ENCODE measurements around the gene TSKU.

The TSKU gene

DNA sequence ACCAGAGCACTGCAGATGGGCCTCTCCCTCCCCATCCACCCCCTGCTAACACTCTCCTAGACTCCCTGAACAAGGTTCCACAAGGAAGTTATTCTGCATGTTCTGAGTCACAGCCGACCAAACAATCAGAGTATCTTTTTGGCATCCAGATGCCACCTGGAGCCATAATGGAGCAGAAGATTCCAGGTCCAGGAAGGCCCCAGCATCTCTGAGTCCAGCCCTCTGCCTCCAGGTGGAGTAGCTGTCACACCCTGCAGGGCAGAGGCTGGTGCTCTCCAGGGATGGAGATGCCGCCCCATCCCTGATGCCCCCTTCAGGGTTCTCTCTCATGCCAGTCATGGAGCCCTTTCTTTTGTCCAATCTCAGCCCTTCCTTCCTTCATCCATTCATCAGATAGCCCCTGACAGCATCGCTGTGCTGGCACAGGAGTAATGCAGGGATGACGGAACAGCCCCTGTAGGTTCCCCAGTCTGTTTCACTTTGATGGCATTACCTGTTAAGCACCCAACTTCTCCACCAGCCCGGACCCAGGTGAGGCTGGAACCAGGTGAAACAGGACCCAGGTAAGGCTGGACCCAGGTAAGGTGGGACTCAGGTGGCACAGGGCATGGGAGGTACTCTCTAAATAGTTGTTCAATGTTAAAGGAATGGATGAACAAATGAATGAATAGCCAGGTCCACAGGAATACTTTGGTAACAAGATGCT lies 20.1 kb upstream of the TSKU start:
- TF ChIP-seq, protein P1, sequence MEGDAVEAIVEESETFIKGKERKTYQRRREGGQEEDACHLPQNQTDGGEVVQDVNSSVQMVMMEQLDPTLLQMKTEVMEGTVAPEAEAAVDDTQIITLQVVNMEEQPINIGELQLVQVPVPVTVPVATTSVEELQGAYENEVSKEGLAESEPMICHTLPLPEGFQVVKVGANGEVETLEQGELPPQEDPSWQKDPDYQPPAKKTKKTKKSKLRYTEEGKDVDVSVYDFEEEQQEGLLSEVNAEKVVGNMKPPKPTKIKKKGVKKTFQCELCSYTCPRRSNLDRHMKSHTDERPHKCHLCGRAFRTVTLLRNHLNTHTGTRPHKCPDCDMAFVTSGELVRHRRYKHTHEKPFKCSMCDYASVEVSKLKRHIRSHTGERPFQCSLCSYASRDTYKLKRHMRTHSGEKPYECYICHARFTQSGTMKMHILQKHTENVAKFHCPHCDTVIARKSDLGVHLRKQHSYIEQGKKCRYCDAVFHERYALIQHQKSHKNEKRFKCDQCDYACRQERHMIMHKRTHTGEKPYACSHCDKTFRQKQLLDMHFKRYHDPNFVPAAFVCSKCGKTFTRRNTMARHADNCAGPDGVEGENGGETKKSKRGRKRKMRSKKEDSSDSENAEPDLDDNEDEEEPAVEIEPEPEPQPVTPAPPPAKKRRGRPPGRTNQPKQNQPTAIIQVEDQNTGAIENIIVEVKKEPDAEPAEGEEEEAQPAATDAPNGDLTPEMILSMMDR (conservative IDR thresholded peaks at IDR 0.05; ENCODE audit: low read depth, low read length), result no peak
- Histone ChIP-seq H3K4me1 (ENCODE audit: low read depth, poor library complexity, severe bottlenecking) (no peaks in the 10 kb centered on the region), H4K20me1 (ENCODE audit: insufficient read depth) (no peaks in the 10 kb centered on the region), H3K9ac (no peak overlapping the region), H2AFZ (ENCODE audit: low read depth) (no peak overlapping the region), H3K36me3 (ENCODE audit: insufficient read depth) (no peaks in the 10 kb centered on the region), H3K27ac (no peak overlapping the region), H3K4me3 (IDR thresholded peaks at IDR 0.05; ENCODE audit: insufficient read depth, low read depth, low read length) (no peak overlapping the region), H3K79me2 (ENCODE audit: insufficient read depth, low read depth) (no peaks in the 10 kb centered on the region), H3K27me3 (ENCODE audit: insufficient read depth, low read depth) (no peaks in the 10 kb centered on the region), H3K4me2 (no peak overlapping the region)

DNA sequence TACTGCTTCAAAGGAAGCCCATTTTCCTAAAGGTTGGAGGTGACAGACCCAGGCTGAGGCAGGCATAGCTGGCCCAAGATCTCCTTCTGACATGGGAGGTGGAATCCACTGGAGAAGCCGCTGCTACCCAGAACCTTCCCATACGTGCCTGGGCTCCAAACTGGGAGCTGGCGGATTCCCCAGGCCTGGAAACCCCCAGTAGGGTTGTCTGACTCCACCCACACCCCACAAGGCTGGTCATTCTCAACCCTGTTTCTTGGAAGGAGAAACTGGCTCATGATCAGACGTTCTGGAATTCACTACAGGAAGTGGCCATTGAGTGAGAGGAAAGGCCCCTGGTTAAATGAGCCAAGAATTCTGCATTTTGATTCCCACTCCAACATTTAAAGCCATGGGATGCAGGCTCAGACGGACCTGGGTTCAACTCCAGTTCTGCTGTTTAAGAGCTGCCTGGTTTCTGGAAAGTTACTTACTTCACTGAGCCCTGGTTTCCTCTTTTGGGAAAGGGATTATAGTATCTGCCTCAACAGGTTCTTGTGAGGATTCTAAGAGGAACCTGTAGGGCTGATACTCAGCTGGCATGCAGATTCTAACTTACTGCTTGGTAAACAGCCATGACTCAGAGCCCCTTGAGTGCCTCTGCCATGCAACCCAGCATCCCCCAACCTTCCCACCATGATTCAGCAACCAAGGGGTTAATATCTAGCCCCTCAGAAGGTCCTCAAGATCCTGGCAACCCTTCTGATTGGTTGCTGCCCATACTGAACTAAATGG lies 19.4 kb upstream of the TSKU start:
- TF ChIP-seq, protein P1 (conservative IDR thresholded peaks at IDR 0.05; ENCODE audit: low read depth, low read length), result no peak
- Histone ChIP-seq H3K4me1 (ENCODE audit: low read depth, poor library complexity, severe bottlenecking) (peaks cover 4% of the 10 kb centered on the region), H3K27ac (no peak overlapping the region), H3K4me3 (IDR thresholded peaks at IDR 0.05; ENCODE audit: insufficient read depth, low read depth, low read length) (no peak overlapping the region), H3K27me3 (ENCODE audit: insufficient read depth, low read depth) (no peaks in the 10 kb centered on the region), H3K36me3 (ENCODE audit: insufficient read depth) (no peaks in the 10 kb centered on the region), H3K9ac (no peak overlapping the region), H4K20me1 (ENCODE audit: insufficient read depth) (no peaks in the 10 kb centered on the region), H3K79me2 (ENCODE audit: insufficient read depth, low read depth) (no peaks in the 10 kb centered on the region), H3K4me2 (no peak overlapping the region), H2AFZ (ENCODE audit: low read depth) (no peak overlapping the region)

DNA sequence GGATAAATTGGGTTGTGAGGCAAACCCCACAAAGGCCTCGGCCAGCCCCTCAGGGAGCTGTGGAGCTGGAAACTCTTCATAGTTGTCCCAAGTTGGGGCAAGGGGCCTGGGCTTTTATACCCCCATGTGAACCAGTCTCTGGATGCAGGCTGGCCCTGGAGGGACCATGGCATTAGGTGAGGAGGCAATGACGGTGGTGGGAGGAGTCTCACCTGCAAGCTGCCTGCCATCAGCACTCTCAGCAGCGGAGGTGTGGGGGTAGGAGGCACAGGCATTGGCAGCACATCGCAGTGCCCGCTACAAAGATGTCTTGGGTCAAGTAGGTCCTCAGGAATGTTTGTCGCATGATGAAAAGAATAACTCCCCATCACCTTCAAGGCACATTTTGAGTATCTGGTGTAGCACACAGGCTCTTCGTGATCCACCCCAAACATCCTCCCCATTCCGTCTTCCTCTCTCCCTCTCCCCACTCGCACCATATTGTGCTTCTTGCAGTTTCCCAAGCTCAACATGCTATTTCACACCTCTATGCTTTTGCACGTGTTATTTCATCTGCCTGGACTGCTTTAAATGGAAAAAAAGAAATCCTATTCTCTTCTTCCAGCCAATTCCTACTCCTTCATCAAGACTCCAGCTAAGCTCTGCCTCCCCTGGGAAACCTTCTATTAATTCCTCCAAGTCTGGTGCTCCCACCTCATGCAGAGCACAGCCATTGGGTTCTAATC lies 18.1 kb upstream of the TSKU start:
- H3K4me2 ChIP-seq, result no peak overlapping the region
- peaks cover 8% of the 10 kb centered on the region for H3K4me1 ChIP-seq (ENCODE audit: low read depth, poor library complexity, severe bottlenecking)
- H3K79me2 ChIP-seq (ENCODE audit: insufficient read depth, low read depth), result no peaks in the 10 kb centered on the region
- H2AFZ ChIP-seq (ENCODE audit: low read depth), result no peak overlapping the region
- H3K36me3 ChIP-seq (ENCODE audit: insufficient read depth), result no peaks in the 10 kb centered on the region
- no peak overlapping the region for H3K4me3 ChIP-seq (IDR thresholded peaks at IDR 0.05; ENCODE audit: insufficient read depth, low read depth, low read length)
- H3K27me3 ChIP-seq (ENCODE audit: insufficient read depth, low read depth), result no peaks in the 10 kb centered on the region
- TF ChIP-seq, protein P1 (conservative IDR thresholded peaks at IDR 0.05; ENCODE audit: low read depth, low read length), result no peak
- H3K9ac ChIP-seq, result no peak overlapping the region
- H4K20me1 ChIP-seq (ENCODE audit: insufficient read depth), result no peaks in the 10 kb centered on the region
- H3K27ac ChIP-seq, result no peak overlapping the region

DNA sequence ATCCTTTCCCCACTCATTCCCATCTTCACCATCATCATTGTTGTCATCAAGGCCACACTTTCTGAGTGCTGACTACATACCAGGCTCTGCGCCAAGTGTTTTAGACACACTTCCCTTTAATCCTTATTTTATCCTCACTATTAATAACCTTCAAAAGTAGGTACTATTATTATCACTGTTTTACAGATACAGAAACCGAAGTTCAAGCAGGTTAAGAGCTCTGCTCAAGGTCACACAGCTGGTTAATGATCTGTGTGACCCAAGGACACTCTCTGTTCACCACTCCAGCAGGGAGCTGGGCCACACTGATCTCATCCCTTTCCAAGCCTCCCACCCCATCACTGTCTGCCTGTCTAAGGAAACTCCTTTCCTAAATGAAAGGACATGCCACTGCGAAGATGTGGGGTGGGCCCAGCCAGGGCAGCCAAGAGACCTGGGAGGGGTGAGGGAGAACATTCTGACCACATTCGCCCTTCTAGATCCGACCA lies 17.2 kb upstream of the TSKU start:
- H3K4me1 ChIP-seq (ENCODE audit: low read depth, poor library complexity, severe bottlenecking), result peaks cover 17% of the 10 kb centered on the region
- no peak overlapping the region for H2AFZ ChIP-seq (ENCODE audit: low read depth)
- H3K4me3 ChIP-seq (IDR thresholded peaks at IDR 0.05; ENCODE audit: insufficient read depth, low read depth, low read length), result no peak overlapping the region
- H3K4me2 ChIP-seq, result no peak overlapping the region
- no peaks in the 10 kb centered on the region for H3K27me3 ChIP-seq (ENCODE audit: insufficient read depth, low read depth)
- H3K9ac ChIP-seq, result no peak overlapping the region
- H3K27ac ChIP-seq, result no peak overlapping the region
- H3K79me2 ChIP-seq (ENCODE audit: insufficient read depth, low read depth), result no peaks in the 10 kb centered on the region
- no peaks in the 10 kb centered on the region for H3K36me3 ChIP-seq (ENCODE audit: insufficient read depth)
- TF ChIP-seq, protein P1 (conservative IDR thresholded peaks at IDR 0.05; ENCODE audit: low read depth, low read length), result no peak
- H4K20me1 ChIP-seq (ENCODE audit: insufficient read depth), result no peaks in the 10 kb centered on the region

Measured in KMS-11 (cell line).